Transverse colon (tissue), 4 donors: ENCODE data around the gene SH2D2A. TPM values are rescaled to one million over a fixed set of nuclear protein-coding genes. Genes with fewer than 3 reads are reported as not detected.
A peak's percentile ranks its signal among the peaks of the same experiment; 100 is the strongest.

Experiments used
- DNase-seq: peaks from one replicate; pipeline ENCODE4 v3.0.0-alpha.2; 2019
- H3K27ac ChIP-seq, 4 donors: fragments of 200-600 bp; sonication (generic); 2 replicates each; pipeline ENCODE4 v1.5.1; 2016 to 2018; ENCODE audit warnings: inconsistent platforms in 4 of 4
- H3K27me3 ChIP-seq: fragments of 200-600 bp; sonication (generic); 2 replicates; pipeline ENCODE4 v1.5.1; 2017; ENCODE audit warnings: inconsistent platforms
- H3K36me3 ChIP-seq, 4 donors: fragments of 200-600 bp; sonication (generic); 2 replicates each; pipeline ENCODE4 v1.5.1; 2017 to 2019; ENCODE audit warnings: inconsistent platforms in 4 of 4
- H3K4me1 ChIP-seq, 4 donors: fragments of 200-600 bp; sonication (generic); 2 replicates each; pipeline ENCODE4 v1.5.1; 2017 to 2020; ENCODE audit warnings: inconsistent platforms in 4 of 4
- H3K4me3 ChIP-seq, 4 donors: fragments of 200-600 bp; sonication (generic); 1 replicate in 1 of 4; 2 replicates in 3 of 4; pipeline versions ENCODE4 v1.5.1 to v1.6.1; 2017 to 2019; ENCODE audit warnings: inconsistent platforms in 4 of 4
- H3K9me3 ChIP-seq, 2 donors: fragments of 200-600 bp; sonication (generic); 2 replicates each; pipeline ENCODE4 v1.5.1; 2017 to 2019; ENCODE audit warnings: inconsistent platforms in 2 of 2
- EP300 ChIP-seq: sonication (generic); formaldehyde crosslinking; IDR thresholded peaks from one replicate; pipeline ENCODE4 v1.6.1; 2017; ENCODE audit warnings: antibody characterized with exemption, low read depth
- POLR2A ChIP-seq: fragments of 450-650 bp; IDR thresholded peaks from one replicate; pipeline ENCODE4 v1.6.1; 2016; ENCODE audit warnings: antibody characterized with exemption, mild to moderate bottlenecking, moderate library complexity
- POLR2AphosphoS5 ChIP-seq, 3 donors: sonication (generic); formaldehyde crosslinking; IDR thresholded peaks; one replicate each; pipeline ENCODE4 v1.6.1; 2016; ENCODE audit warnings: antibody characterized with exemption in 3 of 3
- WGBS, 2 donors: methylation state at CpG; one replicate each; pipeline ENCODE4 v1.1.5; 2018; ENCODE audit warnings: low coverage in 1 of 2; 5-methylcytosine and 5-hydroxymethylcytosine counted together
- in situ Hi-C, 4 donors: fragments of 200-750 bp; cut with MboI; loops; one replicate each; pipeline versions ENCODE4 v1.15.0 to v1.15.1; 2017; ENCODE audit warnings: low sequenced_read_pairs in 3 of 4, low pct_ligation_motif_present in 1 of 4, low pct_unique_long_range_greater_than_20kb in 1 of 4
- intact Hi-C: fragments of 100-400 bp; cut with DNase I; formaldehyde crosslinking; loops from one replicate; pipeline ENCODE4 v1.15.1; 2023; ENCODE audit warnings: low total_unique reads
- total RNA-seq, 4 donors: library from RNA; depleted of rRNA; stranded (reverse); fragments of >200 nt; gene quantifications; one replicate each; pipeline ENCODE4 v1.1.0, GENCODE V29; 2016
- TF ChIP-seq, protein P1 (sequence below), 5 experiments: fragments of 200-600 bp in 3 of 5; fragments of 450-650 bp in 2 of 5; sonication (generic) in 3 of 5; IDR thresholded peaks; 1 replicate in 2 of 5; 2 replicates in 3 of 5; pipeline ENCODE4 v1.5.1; 2016 to 2017; ENCODE audit warnings: antibody characterized with exemption in 5 of 5, inconsistent platforms in 3 of 5, mild to moderate bottlenecking in 2 of 5, moderate library complexity in 1 of 5

SH2D2A gene
- total RNA-seq, 4 donors from 2014 or later, result 1.9 to 5.9 (median 3.4) TPM; not detected in 1

DNA sequence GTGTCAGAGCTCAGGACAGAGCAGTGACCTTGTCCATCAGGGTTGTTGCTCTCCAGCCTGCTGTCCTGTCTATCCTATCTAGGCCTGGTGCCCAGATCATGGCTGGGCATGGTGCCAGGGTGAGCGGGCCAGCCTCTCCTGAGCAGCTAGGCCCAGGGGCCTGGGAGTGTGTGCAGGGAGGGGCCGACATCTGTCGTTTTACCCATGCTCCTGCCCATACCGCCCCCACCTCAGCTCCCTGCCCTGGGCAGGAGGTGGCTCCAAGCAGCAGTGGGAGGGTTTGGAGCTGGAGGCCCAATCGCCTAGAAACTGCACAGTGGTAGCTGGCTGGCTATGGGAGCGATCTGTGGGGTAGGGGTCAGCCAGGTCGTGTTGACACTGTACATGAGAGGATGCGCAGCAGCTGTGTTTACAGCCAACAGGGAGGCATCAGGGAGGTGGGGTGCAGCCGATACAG is 35.8 kb upstream of the SH2D2A start:
- intact Hi-C loops, result loop anchor here (10.0 kb wide), 1 partner anchor 158 kb away; no protein-coding TSS in a partner anchor

GRCh38 chr1:156851779-156852417 is 35.2 kb upstream of the SH2D2A start:
- no peak for DNase-seq
- Histone ChIP-seq H3K27ac (no peak overlapping the region), H3K27me3 (peaks cover 40% of the 10 kb centered on the region), H3K4me3 (no peak overlapping the region), H3K36me3 (no peaks in the 10 kb centered on the region), H3K4me1 (peaks cover 0 to 13% (median 0%) of the 10 kb centered on the region in 4 donors), H3K9me3 (no peaks in the 10 kb centered on the region)
- TF ChIP-seq POLR2AphosphoS5 (IDR thresholded peaks at IDR 0.05) (no peak), EP300 (no peak), POLR2A (no peak)
- TF ChIP-seq, protein P1, sequence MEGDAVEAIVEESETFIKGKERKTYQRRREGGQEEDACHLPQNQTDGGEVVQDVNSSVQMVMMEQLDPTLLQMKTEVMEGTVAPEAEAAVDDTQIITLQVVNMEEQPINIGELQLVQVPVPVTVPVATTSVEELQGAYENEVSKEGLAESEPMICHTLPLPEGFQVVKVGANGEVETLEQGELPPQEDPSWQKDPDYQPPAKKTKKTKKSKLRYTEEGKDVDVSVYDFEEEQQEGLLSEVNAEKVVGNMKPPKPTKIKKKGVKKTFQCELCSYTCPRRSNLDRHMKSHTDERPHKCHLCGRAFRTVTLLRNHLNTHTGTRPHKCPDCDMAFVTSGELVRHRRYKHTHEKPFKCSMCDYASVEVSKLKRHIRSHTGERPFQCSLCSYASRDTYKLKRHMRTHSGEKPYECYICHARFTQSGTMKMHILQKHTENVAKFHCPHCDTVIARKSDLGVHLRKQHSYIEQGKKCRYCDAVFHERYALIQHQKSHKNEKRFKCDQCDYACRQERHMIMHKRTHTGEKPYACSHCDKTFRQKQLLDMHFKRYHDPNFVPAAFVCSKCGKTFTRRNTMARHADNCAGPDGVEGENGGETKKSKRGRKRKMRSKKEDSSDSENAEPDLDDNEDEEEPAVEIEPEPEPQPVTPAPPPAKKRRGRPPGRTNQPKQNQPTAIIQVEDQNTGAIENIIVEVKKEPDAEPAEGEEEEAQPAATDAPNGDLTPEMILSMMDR (IDR thresholded peaks at IDR 0.05), result no peak
- 57% methylated on average over 17 of the region's 17 CpGs; no CpG with 5 or more reads in 1 of the 2 donors for WGBS, 2 donors
- in situ Hi-C loops, result loop anchor here in 2 of 4 donors (25.0 kb wide), 1 partner anchor 165 kb away; the partner anchor contains the start of gene NES (in 2 of the 2)
- intact Hi-C loops, result loop anchor here (10.0 kb wide), 1 partner anchor 157 kb away; no protein-coding TSS in a partner anchor

More for the DNA sequence above, 35.8 kb upstream of the SH2D2A start:
- no peak for TF ChIP-seq POLR2AphosphoS5 (IDR thresholded peaks at IDR 0.05)
- TF ChIP-seq, protein P1 (IDR thresholded peaks at IDR 0.05), result no peak
- no peak for TF ChIP-seq EP300
- TF ChIP-seq POLR2A, result no peak
- Histone ChIP-seq H3K4me1 (peaks cover 0 to 13% (median 0%) of the 10 kb centered on the region in 4 donors), H3K4me3 (no peak overlapping the region), H3K36me3 (no peaks in the 10 kb centered on the region), H3K27ac (no peak overlapping the region), H3K9me3 (no peaks in the 10 kb centered on the region), H3K27me3 (peaks cover 39% of the 10 kb centered on the region)
- DNase-seq, result peak; percentile 34
- in situ Hi-C loops, result loop anchor here in 2 of 4 donors (25.0 kb wide), 1 partner anchor 165 kb away; the partner anchor contains the start of gene NES (in 2 of the 2)
- WGBS, 2 donors, result 44% methylated on average over 8 of the region's 9 CpGs; no CpG with 5 or more reads in 1 of the 2 donors

DNA sequence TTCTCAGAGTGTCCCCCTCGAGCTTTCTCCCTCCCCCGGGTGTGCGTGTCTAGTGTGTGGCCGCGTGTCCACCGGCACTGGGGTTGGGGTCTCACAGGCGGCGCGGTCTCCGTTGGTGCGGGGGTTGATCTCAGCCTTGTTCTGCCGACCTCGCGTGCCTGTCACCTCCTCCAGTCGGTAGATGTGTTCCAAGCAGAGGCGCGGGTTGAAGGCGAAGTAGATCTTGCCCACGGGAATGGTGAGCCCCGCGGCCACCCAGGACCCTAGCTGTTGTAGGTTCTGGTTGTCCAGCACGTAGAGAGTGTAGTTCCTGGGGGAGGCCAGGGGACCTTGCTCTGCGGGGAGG is 32.5 kb upstream of the SH2D2A start:
- Histone ChIP-seq H3K36me3 (no peaks in the 10 kb centered on the region), H3K9me3 (no peaks in the 10 kb centered on the region), H3K4me1 (peaks cover 0 to 20% (median 6%) of the 10 kb centered on the region in 4 donors), H3K27me3 (peaks cover 60% of the 10 kb centered on the region), H3K4me3 (no peak overlapping the region), H3K27ac (no peak overlapping the region)
- 48% methylated on average over 22 of the region's 23 CpGs; no CpG with 5 or more reads in 1 of the 2 donors for WGBS, 2 donors
- no peak for DNase-seq
- TF ChIP-seq, protein P1 (IDR thresholded peaks at IDR 0.05), result no peak
- no peak for TF ChIP-seq POLR2AphosphoS5 (IDR thresholded peaks at IDR 0.05)
- TF ChIP-seq EP300, result no peak
- no peak for TF ChIP-seq POLR2A
- intact Hi-C loops, result no loop called here
- in situ Hi-C loops, result no loop called here

DNA sequence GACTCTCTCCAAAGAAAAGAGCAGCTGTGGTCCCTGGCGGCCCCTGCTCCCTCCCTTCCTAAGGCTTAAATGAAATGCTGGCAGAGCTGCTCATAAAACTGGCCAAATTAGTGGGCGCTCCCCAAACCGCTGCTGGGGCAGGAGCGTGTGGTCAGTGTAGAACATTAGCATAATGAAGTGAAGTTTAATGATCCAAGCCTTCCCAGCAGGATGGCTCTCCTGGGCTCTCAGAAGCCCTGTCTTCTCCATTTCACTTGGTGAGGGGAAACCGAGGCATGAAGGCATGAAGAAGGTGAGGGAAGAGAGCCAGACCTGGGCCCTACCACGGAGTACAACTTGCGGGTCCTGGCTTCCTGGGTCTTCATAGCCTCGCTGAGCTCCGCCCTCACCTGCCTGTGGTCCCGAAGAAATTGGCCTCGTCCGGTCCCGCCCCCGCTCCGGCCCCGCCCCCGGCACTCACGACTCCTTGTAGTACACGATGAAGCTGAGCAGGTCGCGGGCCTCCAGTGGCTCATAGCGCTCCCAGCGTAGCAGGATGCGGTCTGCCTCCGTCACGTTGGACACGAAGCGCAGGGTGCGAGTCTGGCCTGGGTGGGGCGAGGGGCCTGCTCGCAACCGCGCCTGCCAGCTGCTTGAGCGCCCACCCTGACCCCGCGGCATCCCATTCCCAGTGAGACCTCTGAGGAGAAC is 32.0 kb upstream of the SH2D2A start:
- peak; percentile 65 for DNase-seq
- Histone ChIP-seq H3K27ac (no peak overlapping the region), H3K9me3 (no peaks in the 10 kb centered on the region), H3K4me1 (peaks cover 0 to 20% (median 6%) of the 10 kb centered on the region in 4 donors), H3K36me3 (no peaks in the 10 kb centered on the region), H3K4me3 (no peak overlapping the region), H3K27me3 (peaks cover 66% of the 10 kb centered on the region)
- intact Hi-C loops (no loop called here), in situ Hi-C loops (no loop called here)
- TF ChIP-seq POLR2A (no peak), POLR2AphosphoS5 (IDR thresholded peaks at IDR 0.05) (no peak), EP300 (no peak)
- TF ChIP-seq, protein P1 (IDR thresholded peaks at IDR 0.05), result no peak
- WGBS, 2 donors, result 20 to 23% methylated on average over 1 to 21 of the region's 36 CpGs
